ENCODE results near the gene FRMD3. TPM values are rescaled to one million over a fixed set of nuclear protein-coding genes. Genes with fewer than 3 reads are reported as not detected.

The FRMD3 gene
- total and polyA plus RNA-seq, 8 donors, result 1.3 to 18.0 (median 4.1) TPM

GRCh38 chr9:83574482-83574881 is 36.3 kb upstream of the FRMD3 start:
- Histone ChIP-seq H3K9me3 (peaks cover 0 to 9% (median 0%) of the 10 kb centered on the region in 4 donors), H3K27ac (no peak overlapping the region), H3K27me3 (no peaks in the 10 kb centered on the region), H3K4me1 (no peaks in the 10 kb centered on the region), H3K36me3 (no peaks in the 10 kb centered on the region), H3K4me3 (no peak overlapping the region)
- 46 to 79% (median 75%) methylated on average over 1 of the region's 1 CpG for WGBS, 5 donors
- DNase-seq, result no peak
- TF ChIP-seq EP300 (IDR thresholded peaks at IDR 0.05) (no peak), POLR2A (IDR thresholded peaks at IDR 0.05) (no peak), POLR2AphosphoS5 (IDR thresholded peaks at IDR 0.05) (no peak), CTCF (IDR thresholded peaks at IDR 0.05) (no peak)
- intact Hi-C loops (cut with DNase I; ENCODE audit: low total_unique reads), result no loop called here

- Histone ChIP-seq H3K4me1 (no peaks in the 10 kb centered on the region), H3K4me3 (no peak overlapping the region), H3K27ac (no peak overlapping the region), H3K9me3 (no peaks in the 10 kb centered on the region), H3K36me3 (no peaks in the 10 kb centered on the region), H3K27me3 (no peaks in the 10 kb centered on the region)
- TF ChIP-seq CTCF (IDR thresholded peaks at IDR 0.05) (no peak), EP300 (IDR thresholded peaks at IDR 0.05) (no peak), POLR2A (IDR thresholded peaks at IDR 0.05) (no peak), POLR2AphosphoS5 (IDR thresholded peaks at IDR 0.05) (no peak)
- 65 to 71% (median 70%) methylated on average over 5 of the region's 5 CpGs for WGBS, 5 donors
- intact Hi-C loops (cut with DNase I; ENCODE audit: low total_unique reads), result no loop called here
- peak in 1 of 2 donors; percentile 31 for DNase-seq
Measured at GRCh38 chr9:83572524-83572923, 34.3 kb upstream of the FRMD3 start.

GRCh38 chr9:83570359-83570758 is 32.2 kb upstream of the FRMD3 start:
- Histone ChIP-seq H3K36me3 (no peaks in the 10 kb centered on the region), H3K9me3 (no peaks in the 10 kb centered on the region), H3K4me1 (no peaks in the 10 kb centered on the region), H3K27ac (no peak overlapping the region), H3K27me3 (no peaks in the 10 kb centered on the region), H3K4me3 (no peak overlapping the region)
- TF ChIP-seq EP300 (IDR thresholded peaks at IDR 0.05) (no peak), POLR2A (IDR thresholded peaks at IDR 0.05) (no peak), POLR2AphosphoS5 (IDR thresholded peaks at IDR 0.05) (no peak), CTCF (IDR thresholded peaks at IDR 0.05) (no peak)
- intact Hi-C loops (cut with DNase I; ENCODE audit: low total_unique reads), result no loop called here
- peak in 1 of 2 donors; percentile 28 for DNase-seq
- WGBS, 5 donors, result 54 to 86% (median 77%) methylated on average over 1 of the region's 1 CpG

GRCh38 chr9:83569326-83569725 is 31.1 kb upstream of the FRMD3 start:
- intact Hi-C loops (cut with DNase I; ENCODE audit: low total_unique reads), result no loop called here
- no peaks in the 10 kb centered on the region for H3K4me1 ChIP-seq
- H3K9me3 ChIP-seq, result no peaks in the 10 kb centered on the region
- H3K27ac ChIP-seq, result no peak overlapping the region
- WGBS, 5 donors, result 38 to 62% (median 46%) methylated on average over 2 of the region's 2 CpGs
- H3K4me3 ChIP-seq, result no peak overlapping the region
- H3K36me3 ChIP-seq, result no peaks in the 10 kb centered on the region
- TF ChIP-seq EP300 (IDR thresholded peaks at IDR 0.05) (no peak), CTCF (IDR thresholded peaks at IDR 0.05) (no peak), POLR2A (IDR thresholded peaks at IDR 0.05) (no peak), POLR2AphosphoS5 (IDR thresholded peaks at IDR 0.05) (no peak)
- H3K27me3 ChIP-seq, result no peaks in the 10 kb centered on the region
- DNase-seq, result peak in 1 of 2 donors; percentile 21
